CD8-positive, alpha-beta memory T cell (primary cell): ENCODE measurements around the gene RABL6. TPM values are rescaled to one million over a fixed set of nuclear protein-coding genes. Genes with fewer than 3 reads are reported as not detected.
A peak's percentile ranks its signal among the peaks of the same experiment; 100 is the strongest.

Experiments used
- CTCF ChIA-PET: fragments of 350-600 bp; sonication (Branson Sonifier 250); formaldehyde crosslinking; loops from one replicate; lab custom pipeline; 2021; ENCODE audit warnings: antibody characterized with exemption; lab: Charles Lee
- POLR2A ChIA-PET: fragments of 350-600 bp; sonication (Branson Sonifier 250); formaldehyde crosslinking; loops from one replicate; lab custom pipeline; 2021; ENCODE audit warnings: antibody characterized with exemption; lab: Charles Lee
- DNase-seq, 5 donors: peaks; one replicate each; pipeline versions ENCODE4 v3.0.0 to v3.0.0-alpha.2; 2020 to 2022; ENCODE audit warnings: mixed read lengths in 1 of 5
- H3K27ac ChIP-seq: one replicate; pipeline ENCODE4 v1.7.0; 2013; ENCODE audit warnings: low read depth, mild to moderate bottlenecking, low read length, moderate library complexity
- H3K27me3 ChIP-seq: 2 replicates; pipeline ENCODE4 v1.7.0; 2013; ENCODE audit warnings: low read length, mild to moderate bottlenecking; ENCODE audit not compliant: insufficient read depth, poor library complexity, severe bottlenecking
- H3K36me3 ChIP-seq: 2 replicates; pipeline ENCODE4 v1.7.0; 2013; ENCODE audit warnings: mild to moderate bottlenecking, low read length, moderate library complexity; ENCODE audit not compliant: insufficient read depth
- H3K4me1 ChIP-seq: 2 replicates; pipeline ENCODE4 v1.7.0; 2013; ENCODE audit warnings: mild to moderate bottlenecking, low read length, moderate library complexity; ENCODE audit not compliant: insufficient read depth
- H3K4me3 ChIP-seq: 2 replicates; pipeline ENCODE4 v1.7.0; 2013; ENCODE audit warnings: mild to moderate bottlenecking, low read length
- H3K9me3 ChIP-seq: 2 replicates; pipeline ENCODE4 v1.7.0; 2013; ENCODE audit warnings: mild to moderate bottlenecking, low read length
- H3K27ac Mint-ChIP-seq, 8 donors: one replicate each; pipeline ENCODE4 v1.8.0; 2020 to 2021; ENCODE audit warnings: mixed read lengths in 8 of 8, mild to moderate bottlenecking in 6 of 8, inconsistent platforms in 3 of 8, moderate library complexity in 3 of 8
- H3K27me3 Mint-ChIP-seq, 2 donors: one replicate each; pipeline ENCODE4 v1.8.0; 2020 to 2021; ENCODE audit warnings: mixed read lengths in 2 of 2, mild to moderate bottlenecking in 1 of 2, moderate library complexity in 1 of 2
- H3K36me3 Mint-ChIP-seq, 3 donors: one replicate each; pipeline ENCODE4 v1.8.0; 2020 to 2021; ENCODE audit warnings: mixed read lengths in 3 of 3, inconsistent platforms in 1 of 3, mild to moderate bottlenecking in 1 of 3
- H3K4me1 Mint-ChIP-seq, 3 donors: one replicate each; pipeline ENCODE4 v1.8.0; 2020 to 2021; ENCODE audit warnings: mixed read lengths in 3 of 3, inconsistent platforms in 1 of 3, mild to moderate bottlenecking in 1 of 3
- H3K4me3 Mint-ChIP-seq, 7 donors: one replicate each; pipeline ENCODE4 v1.8.0; 2020 to 2021; ENCODE audit warnings: mixed read lengths in 7 of 7, mild to moderate bottlenecking in 6 of 7, moderate library complexity in 4 of 7, inconsistent platforms in 2 of 7
- H3K9me3 Mint-ChIP-seq, 5 donors: one replicate each; pipeline ENCODE4 v1.8.0; 2020 to 2022; ENCODE audit warnings: mixed read lengths in 5 of 5, mild to moderate bottlenecking in 3 of 5, moderate library complexity in 2 of 5, inconsistent platforms in 1 of 5
- polyA plus RNA-seq: library from polyadenylated mRNA; unstranded; fragments of 300-500 nt; fragmentation: Illumina TruSeq; gene quantifications from one replicate; pipeline ENCODE4 v1.2.3, GENCODE V29; 2021
- total RNA-seq, 2 experiments: library from RNA; stranded (reverse); gene quantifications; one replicate each; pipeline ENCODE4 v1.2.3, GENCODE V29; 2021

The RABL6 gene
- total and polyA plus RNA-seq, 3 experiments from 2014 or later, result 20.9 to 106 (median 98.2) TPM

- DNase-seq, result peak; percentile 47 to 81 (median 69)
- Histone ChIP-seq H3K9me3 (no peaks in the 10 kb centered on the region), H3K27ac (peak overlapping the region; percentile 81), H3K4me3 (peak overlapping the region; percentile 74), H3K27me3 (peaks cover 4% of the 10 kb centered on the region), H3K36me3 (no peaks in the 10 kb centered on the region), H3K4me1 (peaks cover 23% of the 10 kb centered on the region)
- Mint-ChIP-seq H3K36me3 (peaks cover 0 to 5% (median 0%) of the 10 kb centered on the region in 3 donors), H3K9me3 (peaks cover 0 to 3% (median 0%) of the 10 kb centered on the region in 5 donors), H3K27me3 (peaks cover 11 to 27% of the 10 kb centered on the region in 2 donors), H3K4me3 (peak overlapping the region; percentile 80 to 92 (median 89)), H3K4me1 (peaks cover 4 to 35% (median 16%) of the 10 kb centered on the region in 3 donors), H3K27ac (peak overlapping the region; percentile 57 to 88 (median 78))
- ChIA-PET POLR2A (interaction anchor here (0.5 to 0.6 kb wide), 2 partner anchors 24 to 118 kb away, joined by 5 to 6 read pairs; no protein-coding TSS in a partner anchor), CTCF (interaction anchor here (0.9 to 1.3 kb wide), 4 partner anchors 34 to 239 kb away, joined by 3 to 4 read pairs (median 3); partner anchors contain the start of gene MAN1B1)
These were observed 40.2 kb downstream of the RABL6 start for GRCh38 chr9:136847826-136848392.

GRCh38 chr9:136848393-136849037 lies 40.8 kb downstream of the RABL6 start:
- Histone ChIP-seq H3K36me3 (no peaks in the 10 kb centered on the region), H3K4me3 (peak overlapping the region; percentile 88), H3K27me3 (peaks cover 4% of the 10 kb centered on the region), H3K27ac (peak overlapping the region; percentile 81), H3K9me3 (no peaks in the 10 kb centered on the region), H3K4me1 (peaks cover 18% of the 10 kb centered on the region)
- H3K4me3 Mint-ChIP-seq, result peak overlapping the region; percentile 87 to 98 (median 90)
- H3K9me3 Mint-ChIP-seq, result peaks cover 0 to 3% (median 0%) of the 10 kb centered on the region in 5 donors
- POLR2A ChIA-PET, result interaction anchor here (0.5 to 0.6 kb wide), 3 partner anchors 24 to 221 kb away, joined by 3 to 6 read pairs (median 5); no protein-coding TSS in a partner anchor
- CTCF ChIA-PET, result interaction anchor here (0.9 to 1.1 kb wide), 3 partner anchors 51 to 238 kb away, joined by 3 to 4 read pairs (median 3); partner anchors contain the start of gene MAN1B1
- peaks cover 2 to 32% (median 14%) of the 10 kb centered on the region in 3 donors for H3K4me1 Mint-ChIP-seq
- H3K27ac Mint-ChIP-seq, result peak overlapping the region in 1 of 8 donors; percentile 88
- peaks cover 10 to 26% of the 10 kb centered on the region in 2 donors for H3K27me3 Mint-ChIP-seq
- peak in 1 of 5 donors; percentile 22 for DNase-seq
- peaks cover 0 to 5% (median 0%) of the 10 kb centered on the region in 3 donors for H3K36me3 Mint-ChIP-seq

- H3K9me3 ChIP-seq, result no peaks in the 10 kb centered on the region
- H3K4me1 ChIP-seq, result peaks cover 17% of the 10 kb centered on the region
- ChIA-PET CTCF (no interaction called here), POLR2A (interaction anchor here (0.5 kb wide), 1 partner anchor 221 kb away, joined by 3 read pairs; the partner anchor contains the start of gene SAPCD2)
- peak; percentile 94 to 98 (median 96) for DNase-seq
- H3K27ac Mint-ChIP-seq, result peak within 1 kb of the TSS; percentile 64 to 88 (median 84)
- H3K9me3 Mint-ChIP-seq, result peaks cover 0 to 3% (median 0%) of the 10 kb centered on the region in 5 donors
- peaks cover 4% of the 10 kb centered on the region for H3K27me3 ChIP-seq
- peaks cover 0 to 5% (median 0%) of the 10 kb centered on the region in 3 donors for H3K36me3 Mint-ChIP-seq
- H3K27ac ChIP-seq, result peak within 1 kb of the TSS; percentile 81
- H3K4me3 Mint-ChIP-seq, result peak within 1 kb of the TSS; percentile 87 to 98 (median 90)
- no peaks in the 10 kb centered on the region for H3K36me3 ChIP-seq
- peaks cover 8 to 21% of the 10 kb centered on the region in 2 donors for H3K27me3 Mint-ChIP-seq
- H3K4me1 Mint-ChIP-seq, result peaks cover 0 to 27% (median 12%) of the 10 kb centered on the region in 3 donors
- H3K4me3 ChIP-seq, result peak within 1 kb of the TSS; percentile 88
These were observed 41.6 kb downstream of the RABL6 start, which contains the start of gene PHPT1 for GRCh38 chr9:136849038-136849959. TSS of gene PHPT1 (plus strand) at chr9:136849409. CDS start at chr9:136849431, 22 bp downstream.

GRCh38 chr9:136849960-136850865 lies 42.5 kb downstream of the RABL6 start:
- peaks cover 8 to 19% of the 10 kb centered on the region in 2 donors for H3K27me3 Mint-ChIP-seq
- DNase-seq, result no peak
- H3K9me3 ChIP-seq, result no peaks in the 10 kb centered on the region
- peak overlapping the region; percentile 50 for H3K4me3 ChIP-seq
- peaks cover 0 to 5% (median 0%) of the 10 kb centered on the region in 3 donors for H3K36me3 Mint-ChIP-seq
- ChIA-PET CTCF (no interaction called here), POLR2A (interaction anchor here (0.5 kb wide), 1 partner anchor 220 kb away, joined by 3 read pairs; the partner anchor contains the start of gene SAPCD2)
- peak overlapping the region in 2 of 8 donors; percentile 80 to 88 for H3K27ac Mint-ChIP-seq
- peaks cover 4% of the 10 kb centered on the region for H3K27me3 ChIP-seq
- H3K9me3 Mint-ChIP-seq, result peaks cover 0 to 3% (median 0%) of the 10 kb centered on the region in 5 donors
- H3K27ac ChIP-seq, result peak overlapping the region; percentile 61
- peaks cover 17% of the 10 kb centered on the region for H3K4me1 ChIP-seq
- H3K4me1 Mint-ChIP-seq, result peaks cover 0 to 27% (median 12%) of the 10 kb centered on the region in 3 donors
- H3K36me3 ChIP-seq, result no peaks in the 10 kb centered on the region
- H3K4me3 Mint-ChIP-seq, result peak overlapping the region; percentile 66 to 92 (median 89)

- Mint-ChIP-seq H3K27me3 (peaks cover 8 to 17% of the 10 kb centered on the region in 2 donors), H3K27ac (peak overlapping the region in 1 of 8 donors; percentile 27), H3K4me3 (peak overlapping the region in 1 of 7 donors; percentile 68), H3K36me3 (peaks cover 0 to 5% (median 0%) of the 10 kb centered on the region in 3 donors), H3K9me3 (peaks cover 0 to 3% (median 0%) of the 10 kb centered on the region in 5 donors), H3K4me1 (peaks cover 0 to 27% (median 12%) of the 10 kb centered on the region in 3 donors)
- H3K27ac ChIP-seq, result no peak overlapping the region
- peaks cover 4% of the 10 kb centered on the region for H3K27me3 ChIP-seq
- no peak overlapping the region for H3K4me3 ChIP-seq
- no peaks in the 10 kb centered on the region for H3K36me3 ChIP-seq
- H3K4me1 ChIP-seq, result peaks cover 17% of the 10 kb centered on the region
- ChIA-PET POLR2A (interaction anchor here (0.6 kb wide), 1 partner anchor 148 kb away, joined by 3 read pairs; no protein-coding TSS in a partner anchor), CTCF (interaction anchor here (1.5 to 1.6 kb wide), 2 partner anchors 9 to 196 kb away, joined by 3 to 6 read pairs; partner anchors contain the start of gene AJM1)
- no peaks in the 10 kb centered on the region for H3K9me3 ChIP-seq
- peak in 1 of 5 donors; percentile 39 for DNase-seq
These were observed 43.4 kb downstream of the RABL6 start for GRCh38 chr9:136850866-136851775.
